Rectal smooth muscle tissue (tissue), 1 donor: Measurements from ENCODE around the gene SIVA1.

Experiments used
- H3K27ac ChIP-seq: one replicate; pipeline ENCODE4 v1.7.0; 2013; ENCODE audit warnings: low read depth, low read length, inconsistent platforms
- H3K27me3 ChIP-seq: one replicate; pipeline ENCODE4 v1.7.0; 2013; ENCODE audit warnings: low read length; ENCODE audit not compliant: control insufficient read depth, insufficient read depth
- H3K36me3 ChIP-seq: one replicate; pipeline ENCODE4 v1.7.0; 2013; ENCODE audit warnings: low read length; ENCODE audit not compliant: control insufficient read depth, insufficient read depth
- H3K4me1 ChIP-seq: one replicate; pipeline ENCODE4 v1.7.0; 2013; ENCODE audit warnings: low read length; ENCODE audit not compliant: control insufficient read depth, insufficient read depth
- H3K4me3 ChIP-seq: one replicate; pipeline ENCODE4 v1.7.0; 2013; ENCODE audit warnings: low read length
- H3K9ac ChIP-seq: one replicate; pipeline ENCODE4 v1.7.0; 2013; ENCODE audit warnings: low read length

Gene SIVA1

GRCh38 chr14:104784218-104784568, 31.2 kb downstream of the SIVA1 start:
- no peak overlapping the region for H3K27ac ChIP-seq
- no peak overlapping the region for H3K9ac ChIP-seq
- H3K27me3 ChIP-seq: no peaks in the 10 kb centered on the region
- no peak overlapping the region for H3K4me3 ChIP-seq
- H3K4me1 ChIP-seq: no peaks in the 10 kb centered on the region
- peaks cover 2% of the 10 kb centered on the region for H3K36me3 ChIP-seq

DNA sequence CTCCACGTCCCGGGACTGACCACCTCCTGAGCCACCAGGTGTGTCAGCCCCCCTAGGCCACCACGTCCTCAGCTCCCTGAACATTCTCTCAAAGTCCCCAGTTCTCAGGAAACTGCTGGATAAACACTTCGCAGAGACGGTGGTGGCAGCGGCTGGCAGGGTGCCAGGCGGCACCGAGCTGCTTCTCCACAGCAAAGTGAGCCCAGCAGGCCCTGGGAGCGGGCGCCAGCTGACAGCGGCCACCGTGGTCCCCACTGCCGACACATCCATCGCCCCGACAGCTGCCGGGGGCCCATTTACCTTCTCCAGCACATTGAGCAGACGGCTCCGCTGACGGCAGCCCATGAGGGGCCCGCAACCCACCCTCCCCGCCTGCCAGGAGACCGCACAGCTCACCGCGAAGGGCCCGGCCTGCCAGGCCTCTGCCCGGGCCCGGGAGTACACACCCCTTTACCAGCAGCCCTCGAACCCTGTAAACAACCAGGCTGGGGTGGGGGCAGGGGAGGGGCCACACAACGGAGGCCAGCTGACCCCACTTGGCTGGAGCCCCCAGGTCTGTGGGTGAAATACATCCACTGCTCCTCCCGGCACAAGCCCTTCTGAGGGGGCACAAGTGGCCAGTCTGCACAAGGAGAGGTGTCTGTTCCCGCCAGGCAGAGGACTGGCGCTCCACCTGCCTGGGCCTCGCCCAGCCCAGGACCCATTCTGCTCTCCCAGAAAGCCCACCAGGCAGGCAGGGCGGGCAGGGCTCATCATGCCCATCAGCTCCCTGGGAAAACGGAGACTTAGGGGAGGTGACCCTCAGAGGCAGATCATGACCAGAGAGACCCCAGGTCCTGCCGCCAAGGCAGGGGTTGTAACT, 32.1 kb downstream of the SIVA1 start:
- Histone ChIP-seq H3K27me3 (no peaks in the 10 kb centered on the region), H3K9ac (no peak overlapping the region), H3K4me1 (no peaks in the 10 kb centered on the region), H3K27ac (no peak overlapping the region), H3K4me3 (no peak overlapping the region), H3K36me3 (peaks cover 6% of the 10 kb centered on the region)

GRCh38 chr14:104785708-104786080, 32.7 kb downstream of the SIVA1 start:
- Histone ChIP-seq H3K36me3 (peaks cover 6% of the 10 kb centered on the region), H3K27me3 (no peaks in the 10 kb centered on the region), H3K4me3 (no peak overlapping the region), H3K4me1 (no peaks in the 10 kb centered on the region), H3K27ac (no peak overlapping the region), H3K9ac (no peak overlapping the region)

DNA sequence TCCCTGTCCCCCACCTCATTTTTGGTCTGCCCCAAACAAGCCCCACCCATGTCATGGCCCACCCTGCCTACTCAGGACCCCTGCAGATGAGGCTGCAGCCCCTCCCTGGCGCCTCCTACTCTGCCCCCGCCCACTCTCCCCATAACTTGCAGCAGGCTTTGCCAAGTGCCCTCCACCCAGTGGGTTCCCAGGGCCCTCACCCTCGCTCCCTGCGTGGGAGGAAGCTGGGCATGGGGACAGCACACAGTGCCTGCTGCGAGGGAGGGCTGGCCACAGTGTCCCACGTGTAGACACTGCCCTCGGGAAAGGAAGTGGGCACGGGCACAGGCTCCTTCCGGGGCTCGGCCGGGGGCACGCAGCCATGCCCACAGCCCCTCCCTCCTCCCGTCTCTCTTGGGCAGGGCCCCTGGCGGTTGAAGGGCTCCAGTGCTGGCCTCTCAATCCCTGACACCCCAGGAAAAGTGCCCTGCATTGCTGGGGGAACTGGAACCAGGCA, 33.2 kb downstream of the SIVA1 start:
- Histone ChIP-seq H3K27me3 (no peaks in the 10 kb centered on the region), H3K27ac (no peak overlapping the region), H3K4me3 (no peak overlapping the region), H3K4me1 (no peaks in the 10 kb centered on the region), H3K36me3 (peaks cover 8% of the 10 kb centered on the region), H3K9ac (no peak overlapping the region)

- H3K4me3 ChIP-seq: no peak overlapping the region
- H3K27ac ChIP-seq: no peak overlapping the region
- no peak overlapping the region for H3K9ac ChIP-seq
- H3K36me3 ChIP-seq: peaks cover 9% of the 10 kb centered on the region
- H3K27me3 ChIP-seq: no peaks in the 10 kb centered on the region
- no peaks in the 10 kb centered on the region for H3K4me1 ChIP-seq
Observed at GRCh38 chr14:104786726-104787675, 34.1 kb downstream of the SIVA1 start.

DNA sequence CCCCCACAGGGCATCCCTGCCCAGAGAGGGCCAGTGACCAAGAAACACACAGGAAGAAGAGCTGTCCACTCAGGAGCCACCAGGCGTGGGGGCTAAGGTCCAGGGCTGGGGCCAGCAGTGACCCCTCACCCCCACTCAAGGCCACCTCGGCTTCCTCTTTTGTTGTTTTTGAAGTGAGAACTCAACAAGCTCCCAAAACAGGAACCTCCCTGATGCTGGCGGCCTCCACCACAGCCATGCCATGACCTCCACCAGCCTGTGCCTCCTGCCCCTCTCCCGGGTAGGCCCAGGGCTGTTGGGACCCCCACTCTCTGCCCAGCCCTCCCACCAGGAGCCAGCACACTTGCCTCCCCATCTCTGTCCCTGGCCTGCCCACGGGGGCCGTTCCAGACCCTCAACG, 34.8 kb downstream of the SIVA1 start:
- peaks cover 9% of the 10 kb centered on the region for H3K36me3 ChIP-seq
- H3K27ac ChIP-seq: no peak overlapping the region
- H3K27me3 ChIP-seq: no peaks in the 10 kb centered on the region
- no peak overlapping the region for H3K4me3 ChIP-seq
- H3K4me1 ChIP-seq: no peaks in the 10 kb centered on the region
- H3K9ac ChIP-seq: no peak overlapping the region

DNA sequence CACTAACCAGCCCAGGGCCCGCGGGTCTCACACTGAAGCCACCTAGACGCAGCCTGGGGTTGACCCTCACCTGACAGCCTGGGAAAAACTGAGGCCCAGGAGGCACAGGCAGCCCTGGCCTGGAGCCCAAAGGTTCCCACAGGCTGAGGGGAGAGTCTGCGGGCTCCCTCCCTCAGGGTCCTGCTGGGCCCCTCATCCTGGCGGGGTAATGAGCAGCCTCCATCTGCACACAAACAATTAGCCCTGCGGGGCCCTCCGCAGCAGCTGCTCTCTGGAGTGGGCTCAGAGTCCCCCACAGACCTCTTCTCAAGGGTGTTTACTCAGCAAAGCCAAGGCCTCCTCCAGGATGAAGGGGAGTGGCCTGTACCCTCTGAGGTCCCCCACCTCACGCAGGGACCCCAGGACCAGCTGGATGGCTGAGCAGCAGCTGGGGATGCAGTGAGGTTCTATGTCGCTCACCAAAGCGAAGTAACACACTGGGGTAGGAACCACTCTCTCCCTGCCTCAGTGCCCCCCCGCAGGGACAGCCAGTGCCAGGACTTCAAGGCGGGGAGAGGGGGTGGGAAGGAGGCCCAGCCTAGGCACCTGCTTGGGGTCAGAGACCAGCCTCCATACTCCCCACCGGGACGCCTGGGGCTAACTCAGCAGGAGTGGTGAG, 35.3 kb downstream of the SIVA1 start:
- Histone ChIP-seq H3K4me3 (no peak overlapping the region), H3K27me3 (no peaks in the 10 kb centered on the region), H3K36me3 (peaks cover 9% of the 10 kb centered on the region), H3K4me1 (peaks cover under 1% of the 10 kb centered on the region), H3K27ac (no peak overlapping the region), H3K9ac (no peak overlapping the region)

DNA sequence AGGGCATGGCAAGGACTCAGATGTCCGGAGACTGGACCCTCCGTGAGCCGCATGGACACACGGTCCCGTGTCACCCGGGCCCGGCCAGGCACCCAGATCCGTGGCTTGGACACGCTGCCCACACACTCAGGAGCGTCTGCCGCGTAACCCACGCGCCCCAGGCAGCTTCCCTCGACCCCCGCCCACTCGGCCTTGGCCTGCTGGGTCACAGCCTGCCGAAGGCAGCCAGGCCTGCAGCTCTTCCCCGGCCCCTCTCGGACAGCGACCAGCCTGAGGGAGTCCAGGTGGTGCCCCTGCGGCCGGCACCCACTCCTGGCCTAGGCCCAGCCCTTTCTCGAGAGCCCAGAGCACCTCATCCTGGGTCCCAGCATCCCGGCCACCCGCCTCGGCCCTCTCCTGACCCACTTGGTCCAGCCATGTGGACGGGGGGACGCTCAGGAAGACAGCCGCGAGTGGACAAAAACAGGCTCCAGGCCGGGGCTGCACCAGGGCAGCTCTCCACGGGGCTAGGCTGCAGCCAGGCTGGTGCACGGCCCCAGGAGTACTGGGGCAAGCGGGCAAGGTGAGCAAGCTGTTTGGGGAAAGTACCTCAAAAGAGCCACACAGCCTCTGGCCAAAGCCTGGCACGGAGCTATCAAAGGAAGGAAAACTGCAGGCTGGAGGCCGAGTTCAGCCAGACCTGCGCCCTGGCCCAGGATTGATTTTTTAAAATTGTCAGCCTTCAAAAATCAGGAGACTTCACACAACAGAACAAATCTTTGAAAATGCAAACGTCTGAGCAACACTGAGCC, 36.1 kb downstream of the SIVA1 start:
- no peak overlapping the region for H3K9ac ChIP-seq
- H3K4me3 ChIP-seq: no peak overlapping the region
- H3K36me3 ChIP-seq: peaks cover 9% of the 10 kb centered on the region
- peaks cover 8% of the 10 kb centered on the region for H3K4me1 ChIP-seq
- no peak overlapping the region for H3K27ac ChIP-seq
- H3K27me3 ChIP-seq: no peaks in the 10 kb centered on the region

DNA sequence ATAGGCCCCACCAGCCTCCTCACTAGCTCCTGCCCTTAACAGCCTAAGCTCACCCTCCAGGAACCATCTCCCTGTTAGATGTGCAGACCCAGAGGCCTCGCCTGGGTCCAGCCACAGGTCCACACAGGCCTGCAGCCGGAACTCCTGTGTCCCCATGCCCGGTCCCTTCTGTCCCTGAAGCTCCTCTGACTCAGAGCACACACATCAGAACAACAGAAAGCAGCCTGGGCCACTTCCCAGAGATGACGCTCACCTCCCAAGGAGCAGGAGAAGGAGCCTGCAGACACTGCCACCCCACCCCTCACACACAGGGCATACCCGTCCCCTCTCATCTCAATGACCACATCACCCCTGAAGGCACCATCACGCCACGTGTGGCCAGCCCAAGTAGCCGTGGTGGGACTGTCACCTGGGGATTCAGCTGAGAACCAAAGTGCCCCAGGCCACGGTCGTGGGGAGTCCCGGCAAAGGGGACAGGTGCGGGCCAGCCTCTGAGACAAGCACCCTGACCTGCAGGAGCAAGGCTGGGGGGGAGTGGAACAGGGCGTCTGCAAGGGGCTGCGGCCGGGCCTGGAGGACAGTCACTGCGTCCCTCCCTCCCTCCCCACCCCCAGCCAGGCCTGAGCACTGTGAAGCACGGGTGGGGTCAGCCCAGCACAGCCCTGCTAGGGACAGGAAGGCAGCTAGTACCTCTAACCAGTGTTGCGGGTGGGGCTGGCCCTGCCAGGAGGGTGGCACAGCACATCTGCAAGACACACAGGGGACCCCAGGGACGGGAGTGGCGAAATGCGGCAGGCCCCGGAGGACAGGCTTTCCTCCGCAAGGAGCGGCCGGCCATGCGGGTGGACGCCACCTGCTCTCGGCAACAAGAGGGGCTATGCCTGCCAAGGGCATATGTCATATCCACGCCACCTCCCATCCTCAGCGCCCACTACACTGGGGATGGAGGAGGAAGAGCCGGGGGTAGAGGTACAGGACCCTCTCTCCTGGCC, 37.1 kb downstream of the SIVA1 start:
- Histone ChIP-seq H3K4me1 (peaks cover 11% of the 10 kb centered on the region), H3K4me3 (no peak overlapping the region), H3K9ac (no peak overlapping the region), H3K27me3 (no peaks in the 10 kb centered on the region), H3K36me3 (peaks cover 9% of the 10 kb centered on the region), H3K27ac (no peak overlapping the region)

DNA sequence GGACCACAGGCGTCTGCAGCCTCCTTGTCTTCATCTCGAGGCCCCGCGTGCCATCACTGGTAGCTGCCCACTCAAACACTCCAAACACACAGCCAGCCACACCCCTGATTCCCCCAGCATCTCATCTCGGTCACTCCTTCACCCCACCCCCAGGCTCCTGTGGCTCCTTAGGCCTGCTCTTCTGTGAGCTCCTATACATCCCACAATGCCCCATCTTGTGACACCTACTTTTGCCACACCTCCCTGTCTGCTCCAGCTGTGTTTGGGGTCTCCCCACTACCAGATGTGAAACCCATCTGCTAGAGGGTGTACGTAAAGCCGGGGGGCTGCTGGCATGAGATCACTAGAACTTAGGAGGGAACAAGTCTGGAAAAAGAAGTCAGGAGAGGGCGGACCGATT, 38.5 kb downstream of the SIVA1 start:
- H3K27me3 ChIP-seq: no peaks in the 10 kb centered on the region
- H3K4me1 ChIP-seq: peaks cover 16% of the 10 kb centered on the region
- peaks cover 9% of the 10 kb centered on the region for H3K36me3 ChIP-seq

More for the DNA sequence above, 38.5 kb downstream of the SIVA1 start:
- Histone ChIP-seq H3K4me3 (no peak overlapping the region), H3K27ac (no peak overlapping the region), H3K9ac (no peak overlapping the region)
